Inferior parietal cortex (tissue), 1 donor: ENCODE measurements around the gene TGIF1.

Experiments
- DNase-seq: peaks from one replicate; pipeline ENCODE4 v3.0.0-alpha.2; 2016; ENCODE audit errors: extremely low spot score

Gene TGIF1

DNA sequence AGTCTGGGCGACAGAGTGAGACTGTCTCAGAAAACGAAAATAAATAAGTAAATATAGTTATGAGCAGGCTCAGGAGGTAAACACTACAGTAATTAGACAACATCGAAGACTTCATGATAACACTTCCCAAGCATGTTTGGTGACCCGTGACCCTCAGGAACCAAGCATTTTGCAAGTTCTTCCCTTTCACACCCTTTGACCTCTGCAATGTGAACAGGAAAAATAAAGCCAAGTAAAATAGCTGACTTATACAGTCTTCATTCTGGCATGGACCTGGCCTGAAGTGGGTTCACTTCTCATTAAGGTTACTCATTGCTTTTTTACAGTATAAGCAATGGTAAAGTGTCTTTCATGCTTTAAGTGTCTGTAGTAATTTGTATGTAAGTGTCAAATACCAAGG, 15.3 kb upstream of the TGIF1 start:
- DNase-seq, result no peak

DNA sequence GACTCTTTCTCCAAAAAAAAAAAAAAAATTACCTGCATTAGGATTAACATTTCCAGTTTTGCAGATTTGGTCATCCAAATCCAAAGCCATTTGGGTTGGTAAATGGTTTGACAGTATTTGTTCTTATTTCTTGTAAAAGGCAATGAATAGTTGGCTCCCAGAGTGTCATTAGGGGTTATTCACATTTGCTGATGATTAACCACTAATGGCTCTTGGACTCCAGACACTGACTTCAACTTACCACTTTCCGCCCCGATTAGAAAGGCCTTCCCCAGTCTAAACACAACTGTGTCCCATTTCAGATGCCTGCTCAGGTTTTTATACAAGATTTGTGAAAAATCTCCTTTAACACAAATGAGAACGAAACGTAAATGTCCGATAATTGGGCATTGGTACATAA, 9.6 kb upstream of the TGIF1 start:
- no peak for DNase-seq

DNA sequence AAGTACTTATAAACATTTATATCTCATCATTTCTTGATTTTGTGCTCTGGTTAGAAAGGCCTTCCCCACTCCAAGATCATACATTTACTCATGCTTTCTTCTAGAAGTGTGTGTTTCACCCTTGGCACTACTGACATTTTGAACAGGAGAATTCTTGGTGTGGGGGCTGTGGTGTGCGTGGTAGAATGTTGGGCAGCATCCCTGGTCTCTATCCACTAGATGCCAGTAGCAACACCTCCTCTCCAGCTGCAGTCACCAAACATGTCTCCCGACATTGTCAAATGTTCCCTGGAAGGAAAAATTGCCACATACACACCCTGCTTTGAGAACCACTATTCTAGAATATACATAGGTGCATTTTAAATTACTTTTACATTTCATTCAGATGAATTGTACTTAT, 8.7 kb upstream of the TGIF1 start:
- no peak for DNase-seq

DNA sequence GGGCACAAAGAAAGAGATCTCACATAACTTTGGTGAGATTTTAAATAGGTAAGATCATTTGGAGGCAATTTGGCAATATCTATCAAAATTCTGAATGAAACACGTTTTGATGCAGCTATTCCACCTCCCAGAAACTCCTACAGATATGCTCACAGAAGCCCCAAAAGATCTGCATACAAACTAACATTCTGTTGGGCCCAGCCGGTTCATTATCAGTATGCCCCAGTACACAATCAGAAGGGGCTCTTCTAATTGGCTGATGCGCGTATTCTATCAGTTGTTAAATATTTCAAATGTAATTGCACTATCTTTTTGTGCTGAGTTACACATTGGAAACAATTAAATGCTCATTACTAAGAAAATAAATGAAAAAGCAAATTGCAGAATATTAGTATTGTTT, 7.1 kb upstream of the TGIF1 start:
- DNase-seq, result no peak

DNA sequence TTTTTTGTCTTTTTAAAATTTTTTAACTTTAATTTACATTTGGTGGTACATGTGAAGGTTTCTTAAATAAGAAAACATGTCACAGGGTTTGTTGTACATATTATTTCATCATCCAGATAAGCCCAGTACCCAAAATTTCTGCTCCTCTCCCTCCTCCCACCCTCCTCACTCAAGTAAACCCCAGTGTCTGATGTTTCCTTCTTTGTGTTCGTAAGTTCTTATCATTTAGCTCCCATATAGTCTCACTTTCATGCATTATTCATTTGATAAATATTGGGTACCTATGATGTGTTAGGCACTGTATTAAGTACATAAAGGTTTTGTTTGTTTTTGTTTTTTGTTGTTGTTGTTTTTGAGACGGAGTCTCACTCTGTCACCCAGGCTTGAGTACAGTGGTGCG, 5.7 kb upstream of the TGIF1 start:
- DNase-seq, result no peak

DNA sequence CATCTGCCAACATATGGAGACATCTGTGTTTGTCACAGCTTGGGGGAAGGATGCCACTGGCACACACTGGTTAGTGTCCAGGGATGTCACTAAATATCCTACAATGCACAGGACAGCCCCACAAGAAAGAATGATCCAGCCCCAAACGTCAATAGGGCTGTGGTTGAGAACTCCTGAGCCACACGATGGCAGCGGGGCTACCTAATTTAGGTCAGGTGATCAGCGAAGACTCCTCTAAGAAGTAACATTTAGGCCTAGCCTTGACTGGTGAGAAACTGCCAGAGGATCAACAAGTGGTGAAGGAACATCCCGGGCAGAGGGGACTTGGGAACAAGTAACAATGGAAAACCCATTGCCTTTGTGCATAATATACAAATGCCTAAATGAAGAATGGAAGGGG, 5.0 kb upstream of the TGIF1 start:
- DNase-seq, result no peak

DNA sequence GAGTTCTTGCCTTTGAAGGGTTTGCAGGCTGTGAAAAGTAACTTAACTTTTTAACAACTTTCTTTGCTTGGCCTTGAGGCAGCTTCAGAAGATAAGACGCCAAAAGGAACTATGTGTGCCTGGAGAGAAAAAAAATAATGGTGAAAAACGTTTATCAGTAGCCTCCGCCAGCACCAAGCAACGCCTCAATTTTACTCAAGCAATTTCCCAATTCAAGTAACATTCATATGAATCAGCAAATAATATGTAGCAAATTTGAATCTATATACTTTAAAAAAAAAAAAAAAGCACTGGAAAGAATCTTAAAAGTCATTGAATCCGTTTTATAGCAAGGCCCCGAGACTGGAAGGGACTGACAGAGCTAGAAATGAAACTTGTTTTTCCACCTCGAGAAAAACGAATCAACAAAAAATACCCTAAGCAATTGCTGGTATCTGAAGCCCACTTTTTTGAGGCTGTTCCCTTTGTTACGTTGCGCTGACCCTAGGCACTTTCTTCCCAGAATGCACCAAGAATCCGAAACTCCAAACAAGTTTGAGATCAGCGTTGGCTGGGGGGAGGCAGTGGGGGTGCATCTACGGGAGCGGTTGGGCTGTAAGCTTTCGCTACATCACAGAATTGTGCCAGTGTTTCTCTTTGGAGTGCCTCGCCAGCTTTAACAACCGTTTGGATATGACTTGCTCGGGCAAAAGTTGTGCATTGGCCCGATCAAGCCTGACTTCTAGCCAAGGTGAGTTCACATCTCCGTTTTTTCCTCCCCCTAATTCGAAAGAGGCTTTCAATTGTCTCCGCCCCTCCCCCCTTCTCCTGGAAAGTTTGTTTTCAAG, 2.7 kb upstream of the TGIF1 start:
- DNase-seq, result no peak

DNA sequence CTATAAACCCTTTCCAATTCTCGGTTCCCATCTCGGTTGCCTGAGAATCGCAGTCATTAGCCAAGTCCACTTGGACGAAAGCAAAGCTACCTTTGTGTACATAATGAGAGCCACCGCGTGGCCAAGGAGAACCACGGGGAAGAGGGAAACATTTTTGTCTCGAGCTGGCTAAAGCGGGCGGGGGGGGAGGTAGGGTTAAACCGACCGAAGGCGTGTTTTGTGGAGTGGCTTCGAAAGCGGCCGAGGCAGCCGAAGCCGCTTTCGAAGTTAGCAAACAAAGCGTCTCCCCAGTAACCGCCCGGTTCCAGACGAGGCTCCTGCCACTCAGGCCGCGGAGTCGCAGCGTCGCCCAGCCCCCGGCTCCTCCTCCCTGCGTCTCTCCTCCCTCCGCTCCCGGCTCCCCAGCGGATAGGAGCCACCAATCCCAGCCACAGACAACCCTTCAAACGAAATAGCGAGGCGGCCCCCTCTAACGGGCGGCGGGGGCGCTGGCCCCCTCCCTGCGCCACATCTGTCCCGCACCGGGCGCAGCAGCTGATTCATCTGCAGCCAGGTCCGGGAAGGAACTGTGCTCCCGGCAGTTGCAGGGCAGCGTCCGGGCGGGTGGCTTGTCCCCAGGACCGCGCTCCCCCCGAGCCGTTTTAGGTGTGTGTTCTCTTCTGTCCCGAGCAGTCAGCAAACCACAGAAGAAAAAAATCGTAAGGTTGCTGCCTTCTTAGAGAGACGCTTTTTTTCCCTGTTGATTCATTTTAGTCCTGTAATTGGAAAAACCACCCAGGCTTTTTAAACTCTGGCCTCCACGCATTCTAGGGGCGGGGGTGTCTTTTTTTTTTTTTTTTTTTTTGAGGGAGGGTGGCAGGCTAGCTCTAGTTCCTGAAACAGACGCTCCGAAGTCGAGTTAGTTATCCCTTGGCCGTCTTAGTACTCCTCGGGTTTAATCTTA, 1.8 kb upstream of the TGIF1 start:
- peak; percentile 89 for DNase-seq

DNA sequence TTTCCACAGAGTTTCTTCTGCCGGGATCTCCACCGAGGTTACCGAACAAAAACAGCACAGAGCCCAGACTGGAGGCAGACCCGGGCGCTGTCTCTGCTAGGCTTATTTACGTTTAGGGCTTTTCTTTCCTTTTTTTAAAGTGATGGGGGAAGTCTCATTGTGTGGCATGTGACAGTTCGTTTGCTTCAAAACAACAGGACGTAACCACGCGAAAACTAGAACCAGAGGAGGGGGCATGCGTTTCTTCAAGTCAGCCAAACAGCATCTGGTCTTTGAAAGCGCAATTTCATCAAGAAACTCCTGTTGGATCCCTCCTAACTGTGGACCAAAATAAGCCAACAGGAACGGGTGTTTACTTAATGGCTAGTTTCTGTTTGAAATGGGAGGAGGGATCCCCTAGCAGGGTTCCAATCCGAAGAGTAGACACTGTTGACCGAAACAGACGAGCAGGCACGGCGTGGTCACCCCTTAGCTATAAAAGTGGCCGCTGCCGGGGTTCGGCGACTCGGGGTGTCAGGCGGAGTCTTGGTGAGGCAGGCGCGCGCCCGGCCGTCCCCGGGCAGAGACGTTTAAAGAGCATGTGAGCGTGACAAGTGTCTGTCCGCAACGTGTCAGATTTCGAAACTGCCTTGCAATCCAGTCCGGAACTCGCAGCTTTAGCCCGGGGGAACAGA, 997 bp upstream of the TGIF1 start:
- DNase-seq, result no peak

DNA sequence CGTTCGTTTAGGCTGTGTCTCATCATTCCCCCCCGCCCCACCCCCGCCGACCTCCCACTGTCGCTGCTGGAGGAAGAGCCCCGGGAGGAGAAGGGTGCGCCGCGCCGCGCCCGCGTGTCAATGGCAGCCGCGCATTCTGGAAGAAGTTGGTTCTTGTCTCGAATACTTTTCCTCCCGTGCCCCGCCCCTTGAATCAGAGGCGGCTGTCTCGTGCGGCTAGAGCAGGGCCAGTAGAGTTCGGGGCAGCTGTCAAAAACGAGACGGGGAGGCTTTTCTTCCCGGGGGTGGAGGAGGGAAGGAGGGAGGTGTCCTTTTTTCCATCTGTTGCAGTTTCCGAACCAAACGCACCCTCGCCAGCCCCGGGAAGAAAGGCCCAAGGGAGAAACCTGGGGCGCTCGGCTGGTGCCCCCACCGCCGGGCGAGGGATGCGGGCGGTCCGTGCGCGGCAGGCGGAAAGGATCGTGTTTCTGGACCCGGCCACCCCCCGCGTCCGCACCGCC, 410 bp upstream of the TGIF1 start:
- no peak for DNase-seq

DNA sequence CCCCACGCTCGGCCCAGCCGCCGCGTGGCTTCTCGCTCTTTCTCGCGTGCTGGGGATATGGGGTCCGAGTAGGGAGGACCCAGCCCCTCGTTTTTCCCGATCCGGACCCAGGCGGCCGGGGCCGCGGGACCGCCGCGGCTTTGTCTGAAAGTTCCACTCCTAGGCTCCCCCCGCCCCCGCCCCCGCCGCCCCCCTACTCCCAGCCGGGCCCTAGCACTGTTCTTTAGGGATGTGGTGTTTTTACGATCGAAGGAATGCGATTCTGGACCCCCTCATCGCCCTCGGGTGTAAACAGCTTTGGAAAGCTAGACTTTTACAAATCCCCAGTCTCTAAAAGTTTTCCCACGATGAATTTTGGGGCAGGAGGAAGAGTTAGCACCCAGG, 819 bp downstream of the TGIF1 start:
- no peak for DNase-seq

DNA sequence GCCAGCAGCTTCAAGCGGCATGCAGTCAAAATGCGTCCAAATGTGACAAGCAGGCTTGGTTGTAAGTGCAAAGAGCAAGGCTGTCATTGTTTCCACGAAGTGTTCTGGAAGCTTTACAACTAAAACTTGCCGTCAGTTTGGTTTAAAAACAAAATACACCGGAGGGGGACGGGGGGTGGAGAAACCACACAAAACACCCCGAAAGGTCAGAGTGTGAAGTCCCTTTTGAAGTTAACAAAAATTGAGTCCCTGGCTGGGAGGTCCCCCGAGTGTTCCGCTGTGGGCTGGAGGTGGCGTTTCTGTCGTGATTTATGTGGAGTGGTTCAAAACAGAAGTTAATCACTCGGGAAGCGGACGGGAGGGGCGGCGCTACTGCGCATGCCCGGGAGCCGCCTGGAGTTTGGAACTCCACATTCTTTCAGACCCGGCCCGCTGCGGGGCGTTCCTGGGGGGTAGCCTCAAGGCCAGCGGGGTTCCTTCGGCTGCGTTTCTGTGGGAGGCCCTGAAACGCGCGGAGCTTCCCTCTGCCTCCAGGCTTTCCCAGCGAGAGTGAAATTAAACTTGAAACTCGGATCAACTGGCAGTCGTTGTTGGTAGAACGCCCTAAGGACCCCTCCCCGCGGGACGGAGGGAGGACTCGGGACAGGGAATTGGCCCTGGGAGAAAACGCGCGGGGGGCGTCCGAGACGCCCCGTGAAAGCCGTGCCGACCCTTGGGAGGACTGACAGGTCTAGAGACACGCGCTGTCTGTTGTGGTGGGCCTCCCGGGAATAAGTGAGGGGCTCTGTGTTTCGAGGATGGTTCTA, 1.4 kb downstream of the TGIF1 start:
- DNase-seq, result peak; percentile 87

DNA sequence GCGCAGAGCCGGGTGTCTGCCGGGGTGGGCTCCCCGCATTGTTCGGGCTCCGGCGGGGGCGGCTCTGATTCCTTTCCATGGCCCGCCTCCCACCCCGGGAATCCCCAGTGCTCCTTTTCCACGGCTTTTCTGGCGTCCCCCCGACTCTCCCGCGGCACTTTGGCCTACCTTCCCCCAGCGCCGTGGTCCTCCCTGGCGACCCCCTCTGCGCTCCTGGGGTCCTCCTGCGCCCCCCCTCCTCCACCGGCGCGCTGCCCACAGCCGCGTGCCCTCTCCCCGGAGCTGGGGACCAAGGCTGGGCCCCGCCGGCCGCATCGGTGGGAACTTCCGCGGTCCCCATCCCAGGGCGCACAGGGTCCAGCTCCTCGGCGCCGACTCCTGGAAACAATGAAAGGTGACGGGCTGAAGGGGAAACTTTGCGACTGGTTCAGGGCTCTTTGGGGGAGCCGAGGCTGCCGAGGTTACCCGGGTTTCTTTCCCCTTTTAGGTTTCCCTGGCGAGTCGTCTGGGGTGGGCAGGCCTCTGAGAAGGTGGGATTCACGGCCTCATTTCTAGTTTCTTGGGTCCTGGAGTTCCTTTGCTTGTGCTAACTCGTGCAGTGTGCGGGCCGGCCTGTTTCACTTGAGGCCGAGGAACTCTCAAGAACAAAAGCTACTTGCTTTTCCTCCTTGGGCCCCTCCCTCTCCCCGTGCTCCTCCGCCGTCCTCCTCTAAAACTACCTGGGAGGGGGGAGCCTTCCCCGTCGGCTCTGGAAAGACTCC, 2.2 kb downstream of the TGIF1 start:
- no peak for DNase-seq

DNA sequence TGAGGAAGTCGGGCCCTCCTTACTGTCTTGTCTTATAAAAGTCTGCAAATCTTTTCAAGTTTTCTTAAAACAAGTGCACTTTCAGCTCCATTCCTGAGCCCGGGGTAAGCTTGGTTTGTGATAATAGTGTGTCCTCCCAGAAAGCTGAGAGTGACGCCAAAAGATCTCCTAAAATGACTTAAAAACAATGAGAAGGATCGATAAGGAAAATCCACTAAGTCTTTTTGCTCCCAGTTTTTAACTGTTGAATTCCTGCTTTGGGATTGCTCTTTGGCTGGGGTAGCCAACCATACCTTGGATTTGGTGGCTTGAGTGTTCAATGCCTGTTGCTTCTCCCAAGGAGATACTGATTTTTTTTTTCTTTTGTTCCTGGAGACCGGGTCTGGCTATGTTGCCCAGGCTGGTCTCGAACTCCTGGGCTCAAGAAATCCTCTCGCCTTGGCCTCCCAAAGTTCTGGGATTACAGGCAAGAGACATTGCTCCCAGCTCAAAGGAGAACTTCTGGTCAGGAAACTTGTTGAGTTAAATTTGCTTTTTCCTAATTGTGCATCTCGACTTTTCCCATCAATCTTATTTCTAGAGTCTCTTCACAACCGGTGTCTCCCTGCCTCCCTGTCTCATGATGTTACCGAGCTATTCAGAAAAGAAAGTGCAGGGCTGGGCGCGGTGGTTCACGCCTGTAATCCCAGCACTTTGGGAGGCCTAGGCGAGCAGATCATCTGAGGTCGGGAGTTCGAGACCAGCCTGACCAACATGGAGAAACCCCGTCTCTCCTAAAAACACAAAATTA, 3.0 kb downstream of the TGIF1 start:
- no peak for DNase-seq

DNA sequence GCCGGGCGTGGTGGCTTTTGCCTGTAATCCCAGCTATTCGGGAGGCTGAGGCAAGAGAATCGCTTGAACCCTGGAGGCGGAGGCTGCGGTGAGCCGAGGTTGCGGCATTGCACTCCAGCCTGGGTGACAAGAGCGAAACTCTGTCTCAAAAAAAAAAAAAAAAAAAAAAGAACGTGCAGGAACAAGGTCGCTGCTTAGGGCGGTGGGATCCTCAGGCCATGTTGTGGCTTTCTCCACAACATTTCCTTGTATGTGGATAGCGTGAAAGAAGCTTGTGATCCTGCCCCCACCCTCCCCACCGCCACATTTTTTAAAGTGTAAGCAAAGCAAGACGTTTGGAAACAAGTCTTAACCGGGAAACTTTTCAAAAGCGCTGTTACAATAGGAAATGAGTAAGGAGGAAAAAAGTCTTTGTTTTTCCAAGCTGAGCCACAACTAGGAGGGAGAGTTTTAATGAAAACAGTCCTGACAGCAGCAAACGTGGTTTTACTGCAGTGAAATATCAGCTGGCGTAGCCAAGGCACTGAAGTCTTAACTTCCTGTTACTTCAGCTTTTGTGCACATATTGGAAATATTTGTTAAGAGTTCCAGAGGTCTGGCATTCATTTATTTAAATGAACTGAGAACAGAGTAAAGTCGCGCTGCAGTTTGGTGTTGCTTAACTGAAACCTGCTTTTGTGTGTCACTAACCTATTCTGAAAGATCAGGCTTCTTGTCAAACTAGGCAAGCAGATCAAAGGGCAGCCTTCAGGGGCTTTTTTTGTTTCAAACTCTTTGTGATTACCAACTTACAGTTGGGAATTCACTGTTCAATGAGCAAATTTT, 3.8 kb downstream of the TGIF1 start:
- no peak for DNase-seq

DNA sequence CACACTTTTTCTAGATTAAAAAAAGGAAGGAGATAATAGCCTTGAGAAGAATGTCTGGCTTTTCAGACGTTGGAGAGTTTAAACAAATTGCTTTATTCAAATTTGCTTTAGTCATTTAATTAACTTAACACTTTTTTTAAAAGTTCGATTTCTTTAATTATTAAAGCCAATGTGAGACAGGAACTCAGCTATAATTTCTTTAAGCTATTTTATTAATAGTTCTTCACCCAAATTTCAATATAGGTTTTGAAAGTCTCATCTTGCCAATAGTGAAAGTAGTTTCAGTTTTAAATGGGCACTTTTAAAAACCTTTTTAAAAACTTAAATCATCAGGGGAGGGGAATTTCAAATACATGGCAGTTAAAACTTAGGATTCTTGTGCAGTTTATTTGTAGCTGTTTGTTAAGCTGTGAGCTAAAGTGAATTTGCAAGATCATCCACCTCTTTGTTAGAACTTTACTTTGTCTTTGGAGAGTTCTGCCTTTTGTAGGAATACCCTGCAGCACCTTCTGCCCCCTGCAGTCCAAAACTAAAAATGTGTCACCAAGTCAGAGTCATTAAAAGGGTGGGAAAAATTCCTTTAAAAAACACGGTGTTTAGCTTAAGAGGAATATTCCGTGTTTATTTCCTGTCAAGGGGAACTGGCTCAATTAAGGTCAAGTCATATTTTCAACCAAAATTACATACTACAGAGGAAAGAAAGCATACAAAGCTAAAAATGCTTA, 4.6 kb downstream of the TGIF1 start:
- no peak for DNase-seq

DNA sequence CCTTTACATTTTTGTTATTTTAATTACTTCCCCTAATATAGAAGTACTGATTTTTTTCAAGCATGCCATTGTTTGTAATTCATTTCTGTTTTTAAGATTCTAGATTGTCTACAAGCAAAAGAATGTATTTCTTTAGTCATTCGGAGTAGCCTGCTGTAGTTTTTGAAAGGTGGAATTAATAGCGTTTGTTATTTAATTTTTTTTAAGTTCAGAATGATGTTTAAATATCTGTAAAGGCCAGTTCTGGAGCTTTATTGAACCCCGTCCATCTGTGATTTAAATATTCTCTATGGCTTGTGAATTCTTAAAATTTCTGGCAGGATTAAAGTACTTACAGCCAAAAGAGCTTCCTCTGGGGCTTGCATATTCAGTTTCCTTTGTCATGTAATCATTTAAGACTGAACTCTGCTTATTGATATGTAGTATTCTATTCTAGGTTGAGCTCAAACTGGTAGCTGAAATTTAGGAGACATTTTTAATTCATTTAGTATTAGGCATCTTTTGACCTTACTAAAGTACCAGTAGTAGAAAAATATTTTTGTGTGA, 5.2 kb downstream of the TGIF1 start:
- no peak for DNase-seq
